Heart left ventricle (tissue), 13 donors: ENCODE data around the gene TLL1.

Source experiments
- CTCF ChIP-seq, 12 donors: fragments of 200-600 bp; sonication (generic) in 4 of 12; IDR thresholded peaks; one replicate each; pipeline versions ENCODE4 v1.5.0 to v1.8.0; 2018 to 2022; ENCODE audit warnings: antibody characterized with exemption in 12 of 12, mild to moderate bottlenecking in 5 of 12
- POLR2A ChIP-seq, 2 donors: fragments of 450-650 bp; IDR thresholded peaks; one replicate each; pipeline ENCODE4 v1.6.1; 2017; ENCODE audit warnings: antibody characterized with exemption in 2 of 2, mild to moderate bottlenecking in 2 of 2, moderate library complexity in 2 of 2
- donor health status: ischemic (EF 13 %, LVEDD 7.1; RV severe dilation, severe dysfunction).
- donor health status: DM: no; HTN: yes; CAD: no.
- donor health status: DM: no; HTN: no; CAD: no.
- donor health status: ischemic (EF 25% LVEDD 6.9; RV normal size, moderate dysfunction).
- donor health status: ischemic (EF 25% LVEDD 5.7; RV mildly dilated, moderate dysfunction).
- donor health status: ischemic (EF 35%, LVEDD 5.7; RV mildly dilated, moderate dysfunction).
- donor health status: nonischemic (EF 11% LVEDD 7.7; RV severe dilation, severe dysfunction).
- donor health status: DM: yes; HTN: yes; CAD: no.
- donor health status: PGD.
- donor health status: ischemic (EF 29% LVEDD 5.4; RV normal size, mild dysfunction).
- donor health status: nonischemic (EF 23%, LVEDD 6.1; RV moderate dilation, normal function).

- TF ChIP-seq CTCF (IDR thresholded peaks at IDR 0.05) (no peak), POLR2A (IDR thresholded peaks at IDR 0.05) (no peak)
Observed at GRCh38 chr4:166065324-166065723, 192.3 kb downstream of the TLL1 start.
